WI38 (cell line): ENCODE results near the gene ZNF107.
"Not testable (repeated sequence)": the region's sequence is repeated elsewhere in the genome, so short reads cannot be mapped to it uniquely, and the experiment has no call there.

Source experiments
- H3K4me3 ChIP-seq: 2 replicates; pipeline ENCODE4 v1.5.1; 2011; ENCODE audit warnings: low read depth, mild to moderate bottlenecking, control low read depth, low read length
- TF ChIP-seq, protein P1 (sequence below): IDR thresholded peaks from 2 replicates; pipeline ENCODE4 v1.5.1; 2012; ENCODE audit warnings: low read depth, mild to moderate bottlenecking, control low read depth, low read length

ZNF107 gene

GRCh38 chr7:64643566-64643965, 22.4 kb upstream of the ZNF107 start:
- TF ChIP-seq, protein P1, sequence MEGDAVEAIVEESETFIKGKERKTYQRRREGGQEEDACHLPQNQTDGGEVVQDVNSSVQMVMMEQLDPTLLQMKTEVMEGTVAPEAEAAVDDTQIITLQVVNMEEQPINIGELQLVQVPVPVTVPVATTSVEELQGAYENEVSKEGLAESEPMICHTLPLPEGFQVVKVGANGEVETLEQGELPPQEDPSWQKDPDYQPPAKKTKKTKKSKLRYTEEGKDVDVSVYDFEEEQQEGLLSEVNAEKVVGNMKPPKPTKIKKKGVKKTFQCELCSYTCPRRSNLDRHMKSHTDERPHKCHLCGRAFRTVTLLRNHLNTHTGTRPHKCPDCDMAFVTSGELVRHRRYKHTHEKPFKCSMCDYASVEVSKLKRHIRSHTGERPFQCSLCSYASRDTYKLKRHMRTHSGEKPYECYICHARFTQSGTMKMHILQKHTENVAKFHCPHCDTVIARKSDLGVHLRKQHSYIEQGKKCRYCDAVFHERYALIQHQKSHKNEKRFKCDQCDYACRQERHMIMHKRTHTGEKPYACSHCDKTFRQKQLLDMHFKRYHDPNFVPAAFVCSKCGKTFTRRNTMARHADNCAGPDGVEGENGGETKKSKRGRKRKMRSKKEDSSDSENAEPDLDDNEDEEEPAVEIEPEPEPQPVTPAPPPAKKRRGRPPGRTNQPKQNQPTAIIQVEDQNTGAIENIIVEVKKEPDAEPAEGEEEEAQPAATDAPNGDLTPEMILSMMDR = no peak
- H3K4me3 ChIP-seq = no peak overlapping the region

DNA sequence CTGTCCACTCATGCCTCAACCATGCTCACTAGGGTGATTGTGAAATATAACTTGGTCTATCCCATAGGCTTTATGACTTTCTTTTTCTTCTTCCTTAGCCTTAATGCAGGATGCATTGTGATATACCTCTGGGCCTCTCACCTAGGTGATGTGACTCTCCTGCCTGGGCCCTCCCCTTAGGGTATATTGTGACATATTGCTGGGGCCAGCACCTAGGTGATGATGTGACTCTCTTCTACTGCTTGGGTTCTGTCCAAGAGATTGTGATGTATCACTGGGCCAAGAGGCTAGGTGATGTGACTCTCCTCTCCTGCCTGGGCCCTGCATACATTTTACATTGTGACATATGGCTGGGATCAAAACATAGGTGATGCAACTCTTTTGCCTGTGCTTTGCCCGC, 14.7 kb upstream of the ZNF107 start:
- TF ChIP-seq, protein P1 = no peak
- no peak overlapping the region for H3K4me3 ChIP-seq

- H3K4me3 ChIP-seq = no peak overlapping the region
- TF ChIP-seq, protein P1 = no peak
These were observed 14.2 kb upstream of the ZNF107 start for GRCh38 chr7:64651632-64652165.

DNA sequence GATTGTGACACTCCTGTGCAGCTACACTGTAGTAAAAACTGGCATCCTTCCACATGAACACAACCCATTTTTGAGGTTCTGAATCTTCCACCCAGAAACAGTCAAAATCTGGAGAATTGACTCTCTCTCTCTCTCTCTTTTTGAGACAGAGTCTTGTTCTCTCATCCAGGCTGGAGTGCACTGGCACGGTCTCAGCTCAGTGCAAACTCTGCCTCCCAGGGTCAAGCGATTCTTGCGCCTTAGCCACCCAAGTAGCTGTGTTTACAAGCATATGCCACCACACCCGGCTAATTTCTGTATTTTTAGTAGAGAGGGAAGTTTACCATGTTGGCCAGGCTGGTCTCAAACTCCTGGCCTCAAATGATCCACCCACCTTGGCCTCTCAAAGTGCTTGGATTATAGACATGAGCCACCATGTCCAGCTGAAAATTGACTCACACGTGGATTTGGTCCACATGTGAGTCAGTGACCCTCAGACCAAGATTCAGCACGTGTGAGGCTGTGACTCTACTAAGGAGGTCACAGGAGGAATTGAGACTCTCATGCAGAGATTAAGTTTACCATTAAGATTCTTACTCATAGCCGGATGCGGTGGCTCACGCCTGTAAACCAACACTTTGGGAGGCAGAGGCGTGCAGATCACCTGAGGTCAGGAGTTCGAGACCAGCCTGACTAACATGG, 12.1 kb upstream of the ZNF107 start:
- TF ChIP-seq, protein P1 = no peak
- no peak overlapping the region for H3K4me3 ChIP-seq

- TF ChIP-seq, protein P1 = no peak
- H3K4me3 ChIP-seq = no peak overlapping the region
These were observed 11.0 kb upstream of the ZNF107 start for GRCh38 chr7:64654796-64655548.

GRCh38 chr7:64655811-64656210, 10.1 kb upstream of the ZNF107 start:
- TF ChIP-seq, protein P1 = no peak
- H3K4me3 ChIP-seq = no peak overlapping the region

DNA sequence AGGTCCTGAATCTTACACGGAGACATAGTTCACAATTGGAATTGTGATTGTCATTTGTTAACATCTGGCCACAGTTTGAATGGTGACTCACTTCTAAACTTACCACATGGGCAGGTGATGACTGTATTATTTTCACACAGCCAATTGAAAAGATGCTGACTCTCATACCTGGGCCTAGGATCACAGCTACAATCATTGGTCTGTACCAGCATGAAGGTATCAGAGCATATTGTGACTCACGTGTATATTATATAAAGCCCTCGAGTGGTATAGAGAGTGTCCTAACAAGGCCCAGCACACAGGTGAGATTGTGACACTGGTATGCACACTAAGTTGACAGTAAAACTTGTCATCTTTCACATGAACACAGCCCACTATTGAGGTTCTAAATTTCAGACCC, 9.4 kb upstream of the ZNF107 start:
- TF ChIP-seq, protein P1 = no peak
- no peak overlapping the region for H3K4me3 ChIP-seq

DNA sequence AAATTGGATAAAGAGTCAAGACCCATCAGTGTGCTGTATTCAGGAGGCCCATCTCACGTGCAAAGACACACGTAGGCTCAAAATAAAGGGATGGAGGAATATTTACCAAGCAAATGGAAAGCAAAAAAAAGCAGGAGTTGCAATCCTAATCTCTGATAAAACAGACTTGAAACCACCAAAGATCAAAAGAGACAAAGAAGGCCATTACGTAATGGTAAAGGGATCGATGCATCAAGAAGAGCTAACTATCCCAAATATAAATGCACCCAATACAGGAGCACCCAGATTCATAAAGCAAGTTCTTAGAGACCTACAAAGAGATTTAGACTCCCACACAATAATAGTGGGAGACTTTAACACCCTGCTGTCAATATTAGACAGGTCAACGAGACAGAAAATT, 3.8 kb upstream of the ZNF107 start:
- not testable (repeated sequence) for H3K4me3 ChIP-seq
